SK-N-MC (cell line): ENCODE results near the gene SCTR.

Experiments
- DNase-seq: peaks from one replicate; pipeline ENCODE4 v3.0.0-alpha.2; 2011; ENCODE audit warnings: low read depth, low spot score
- H3K27ac ChIP-seq: fragments of 200-600 bp; sonication (generic); 2 replicates; pipeline ENCODE4 v1.5.1; 2016; ENCODE audit warnings: mixed run types
- H3K36me3 ChIP-seq: fragments of 200-600 bp; sonication (generic); 2 replicates; pipeline ENCODE4 v1.6.1; 2017; ENCODE audit warnings: antibody characterized with exemption, low read length, mixed read lengths; ENCODE audit not compliant: insufficient read depth
- H3K4me3 ChIP-seq: fragments of 200-600 bp; sonication (generic); 2 replicates; pipeline ENCODE4 v1.5.1; 2016
- H3K9ac ChIP-seq: fragments of 200-600 bp; sonication (generic); 2 replicates; pipeline ENCODE4 v1.8.0; 2017; ENCODE audit warnings: mixed run types, mixed read lengths; ENCODE audit not compliant: insufficient read length
- H3K9me3 ChIP-seq: fragments of 200-600 bp; sonication (generic); 2 replicates; pipeline ENCODE4 v1.6.1; 2017; ENCODE audit warnings: low read depth, mild to moderate bottlenecking, antibody characterized with exemption, low read length, moderate library complexity, mixed read lengths
- EZH2 ChIP-seq: fragments of 200-600 bp; sonication (generic); IDR thresholded peaks from one replicate; pipeline ENCODE4 v1.6.1; 2017; ENCODE audit warnings: antibody characterized with exemption
- FOXP2 ChIP-seq: optimal IDR thresholded peaks from 2 replicates; pipeline ENCODE3; 2011; ENCODE audit warnings: mild to moderate bottlenecking, moderate library complexity; ENCODE audit not compliant: insufficient read depth; ENCODE audit errors: extremely low read length, control extremely low read depth
- POLR2AphosphoS5 ChIP-seq: IDR thresholded peaks from 2 replicates; pipeline ENCODE4 v1.6.1; 2012; ENCODE audit warnings: mild to moderate bottlenecking, low read depth, low read length, borderline replicate concordance

Gene SCTR

DNA sequence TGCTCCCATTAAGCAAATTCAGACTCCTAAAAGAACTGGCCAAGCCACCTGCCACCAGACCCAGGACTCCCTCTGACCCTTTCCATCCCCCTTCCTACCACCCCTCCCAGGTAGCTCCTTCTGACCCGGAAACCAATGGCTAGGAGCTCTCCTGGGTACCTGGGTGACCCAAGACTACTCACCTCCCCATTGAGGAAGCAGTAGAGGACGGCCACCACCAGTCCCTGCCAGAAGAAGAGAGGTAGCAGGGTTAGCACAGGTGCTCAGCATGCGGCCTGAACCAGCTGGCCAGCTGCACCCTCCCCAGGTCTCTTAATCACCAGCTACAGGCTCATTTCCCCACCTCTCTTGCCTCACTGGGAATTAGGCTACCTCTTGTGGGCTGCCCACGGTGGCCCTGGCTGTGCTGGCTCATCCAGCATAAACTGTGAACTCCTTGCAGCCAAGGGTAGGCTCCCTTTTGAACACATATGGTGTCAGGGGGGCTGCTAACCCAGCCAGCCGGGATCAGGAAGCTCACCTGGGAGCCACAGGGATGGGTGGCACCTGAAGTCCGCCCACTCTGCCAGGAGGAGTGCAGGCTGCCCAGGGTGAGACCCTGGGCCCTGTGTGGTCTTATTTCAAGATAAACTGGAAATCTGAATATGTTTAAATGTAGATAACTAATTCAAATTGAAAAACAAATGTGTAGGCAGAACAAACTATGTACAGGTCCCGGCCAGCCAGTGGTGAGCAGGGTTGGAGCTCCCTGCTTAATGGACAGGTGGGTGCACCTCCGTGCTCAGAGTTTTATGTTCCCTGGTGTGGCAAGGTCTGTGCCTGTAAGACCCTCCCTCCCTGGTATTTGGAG, 82.7 kb downstream of the SCTR start:
- no peak for DNase-seq
- Histone ChIP-seq H3K4me3 (no peak overlapping the region), H3K9ac (no peak overlapping the region), H3K27ac (no peak overlapping the region), H3K36me3 (no peaks in the 10 kb centered on the region), H3K9me3 (no peaks in the 10 kb centered on the region)
- TF ChIP-seq FOXP2: no peak
- no peak for TF ChIP-seq EZH2
- TF ChIP-seq POLR2AphosphoS5: no peak

DNA sequence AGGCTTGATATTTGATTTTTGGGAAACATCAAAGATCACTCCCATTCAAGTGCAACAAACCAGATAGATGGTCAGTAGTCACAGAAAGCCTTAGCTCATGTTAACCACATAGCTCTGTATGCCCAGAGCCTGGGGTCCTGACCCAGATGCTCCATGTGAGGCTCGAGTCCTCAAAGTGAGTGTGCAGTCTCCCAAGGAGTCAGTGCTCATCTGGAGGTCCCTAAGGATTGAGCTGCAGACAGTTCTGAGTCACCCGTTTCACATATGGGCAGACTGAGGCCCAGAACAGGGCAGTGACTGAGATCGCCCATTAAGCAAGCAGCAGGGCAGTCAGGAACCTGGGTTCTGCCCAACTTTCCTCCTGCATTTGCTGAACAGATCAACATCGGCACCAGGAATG, 83.4 kb downstream of the SCTR start:
- Histone ChIP-seq H3K27ac (no peak overlapping the region), H3K9me3 (no peaks in the 10 kb centered on the region)

DNA sequence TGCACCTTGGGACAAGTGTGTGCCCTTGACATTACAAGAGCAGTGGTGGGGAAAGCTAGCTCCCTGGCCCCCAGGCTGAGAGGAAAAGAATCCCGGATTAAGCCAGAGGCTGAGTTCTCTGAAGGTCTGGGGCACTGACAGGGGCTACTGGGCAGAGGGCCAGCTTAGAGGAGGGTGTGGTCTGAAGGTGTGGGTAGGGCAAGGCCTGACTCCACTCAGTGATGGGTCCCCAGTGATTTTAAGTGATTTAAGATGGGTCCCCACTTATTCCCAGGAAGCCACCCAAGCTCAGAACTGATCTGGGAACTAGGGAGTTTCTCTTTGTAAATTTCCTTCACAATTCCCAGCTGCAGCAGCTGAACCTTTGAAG, 83.8 kb downstream of the SCTR start:
- no peak overlapping the region for H3K27ac ChIP-seq
- TF ChIP-seq EZH2 (no peak), POLR2AphosphoS5 (no peak), FOXP2 (no peak)
- H3K36me3 ChIP-seq: no peaks in the 10 kb centered on the region
- DNase-seq: no peak
- H3K4me3 ChIP-seq: no peak overlapping the region
- H3K9ac ChIP-seq: no peak overlapping the region
- H3K9me3 ChIP-seq: no peaks in the 10 kb centered on the region

More for the DNA sequence above, 83.4 kb downstream of the SCTR start:
- no peak overlapping the region for H3K9ac ChIP-seq
- no peaks in the 10 kb centered on the region for H3K36me3 ChIP-seq
- no peak overlapping the region for H3K4me3 ChIP-seq
- DNase-seq: no peak
- TF ChIP-seq EZH2: no peak
- no peak for TF ChIP-seq POLR2AphosphoS5
- TF ChIP-seq FOXP2: no peak

DNA sequence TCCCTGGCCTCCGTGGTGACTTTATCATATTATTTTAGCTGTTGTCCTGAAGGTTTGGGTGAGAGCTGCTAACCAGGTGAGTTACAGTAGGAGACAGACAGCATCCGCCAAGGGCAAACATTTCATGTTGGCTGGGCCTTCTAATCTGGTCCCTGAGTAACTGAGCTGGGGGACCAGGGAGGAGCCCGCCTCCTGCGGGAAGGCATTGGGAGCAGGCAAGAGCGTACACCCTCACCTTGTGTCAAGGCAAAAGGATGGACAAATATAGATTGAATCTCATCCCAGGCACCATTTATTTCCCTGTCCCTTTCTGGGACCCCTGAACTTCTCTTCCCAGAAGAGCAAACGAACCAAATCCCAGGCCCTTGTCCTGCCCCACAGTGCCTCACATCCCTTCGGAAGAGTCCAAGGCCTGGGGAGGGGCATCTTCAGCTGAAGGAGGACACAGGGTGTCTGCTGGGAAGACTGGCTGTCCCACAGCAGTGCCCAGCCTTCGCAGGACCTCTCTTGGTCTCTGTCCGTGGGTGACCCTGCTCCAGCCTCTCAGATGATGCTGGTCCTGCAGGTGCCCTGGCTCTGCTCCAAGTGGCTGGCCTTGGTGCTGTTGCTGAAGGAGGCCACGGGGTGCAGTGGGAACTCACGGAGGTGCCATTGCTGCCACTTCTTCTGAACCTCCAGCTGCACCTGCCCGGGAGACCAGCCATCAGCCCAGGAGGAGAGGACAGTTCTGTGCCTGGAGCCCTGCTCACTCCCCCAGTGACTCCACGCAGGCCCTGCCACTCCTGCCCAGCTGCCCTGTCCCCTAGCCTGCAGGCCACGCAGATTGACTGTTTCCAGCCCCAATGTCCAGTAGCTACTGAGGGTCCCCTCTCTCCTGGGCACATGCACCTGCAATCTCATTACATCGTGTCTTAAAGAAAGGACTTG, 84.4 kb downstream of the SCTR start:
- H3K9ac ChIP-seq: no peak overlapping the region
- H3K27ac ChIP-seq: no peak overlapping the region
- no peaks in the 10 kb centered on the region for H3K9me3 ChIP-seq
- H3K4me3 ChIP-seq: no peak overlapping the region
- no peaks in the 10 kb centered on the region for H3K36me3 ChIP-seq
- DNase-seq: no peak
- TF ChIP-seq FOXP2 (no peak), POLR2AphosphoS5 (no peak), EZH2 (no peak)

DNA sequence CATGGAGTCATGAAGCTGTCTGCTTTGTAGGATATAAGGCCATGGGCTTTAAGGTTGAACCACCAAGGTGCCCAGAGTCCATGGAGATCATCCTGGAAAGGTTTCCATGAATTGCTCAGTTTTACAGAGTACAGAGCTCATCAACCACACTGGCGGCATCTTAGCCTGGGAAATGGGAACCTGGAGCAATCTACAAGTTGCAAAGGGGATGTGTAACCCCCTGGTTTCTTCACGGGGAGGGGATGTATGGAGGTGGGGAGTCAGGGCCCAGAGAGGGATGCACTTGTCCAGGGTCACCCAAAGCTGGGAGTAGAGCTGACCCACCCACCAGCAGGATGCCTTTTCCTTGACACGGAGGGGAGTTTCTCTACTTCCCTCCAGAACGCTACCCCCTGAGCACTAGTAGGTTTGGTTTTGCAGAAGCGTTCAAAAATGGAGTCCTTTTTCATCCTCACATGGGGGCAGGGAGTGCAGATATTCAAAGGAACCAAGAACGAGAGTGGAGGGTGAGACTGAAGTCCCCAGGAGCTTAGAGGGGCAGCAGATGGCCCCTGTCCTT, 85.5 kb downstream of the SCTR start:
- Histone ChIP-seq H3K9me3 (no peaks in the 10 kb centered on the region), H3K27ac (no peak overlapping the region), H3K9ac (no peak overlapping the region), H3K36me3 (no peaks in the 10 kb centered on the region), H3K4me3 (no peak overlapping the region)
- TF ChIP-seq EZH2 (no peak), FOXP2 (no peak), POLR2AphosphoS5 (no peak)
- DNase-seq: no peak

DNA sequence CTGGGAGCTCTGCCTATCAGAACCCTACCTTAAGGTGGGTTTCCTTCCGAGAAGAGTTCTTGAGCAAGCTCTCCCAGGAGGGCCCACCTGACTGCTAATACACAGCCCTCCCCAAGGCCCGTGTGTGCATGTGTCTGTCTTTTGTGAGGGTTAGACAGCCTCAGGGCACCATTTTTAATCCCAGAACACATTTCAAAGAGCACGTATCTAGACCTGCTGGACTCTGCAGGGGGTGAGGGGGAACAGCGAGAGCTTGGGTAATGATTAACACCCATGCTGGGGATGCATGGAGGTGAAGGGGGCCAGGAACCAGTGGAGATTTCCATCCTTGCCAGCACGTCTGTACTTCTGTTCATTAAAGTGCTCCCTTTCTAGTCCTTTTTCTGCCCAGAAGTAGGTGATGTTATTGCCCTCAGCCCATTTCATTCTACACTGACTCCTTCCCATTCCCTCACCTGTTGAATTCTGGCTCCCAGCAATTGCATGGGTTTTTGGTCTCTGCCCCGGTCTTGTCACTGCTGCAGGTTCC, 86.1 kb downstream of the SCTR start:
- H3K9ac ChIP-seq: no peak overlapping the region
- no peak for DNase-seq
- H3K9me3 ChIP-seq: no peaks in the 10 kb centered on the region
- no peak overlapping the region for H3K27ac ChIP-seq
- no peaks in the 10 kb centered on the region for H3K36me3 ChIP-seq
- no peak overlapping the region for H3K4me3 ChIP-seq
- no peak for TF ChIP-seq POLR2AphosphoS5
- TF ChIP-seq FOXP2: no peak
- no peak for TF ChIP-seq EZH2

DNA sequence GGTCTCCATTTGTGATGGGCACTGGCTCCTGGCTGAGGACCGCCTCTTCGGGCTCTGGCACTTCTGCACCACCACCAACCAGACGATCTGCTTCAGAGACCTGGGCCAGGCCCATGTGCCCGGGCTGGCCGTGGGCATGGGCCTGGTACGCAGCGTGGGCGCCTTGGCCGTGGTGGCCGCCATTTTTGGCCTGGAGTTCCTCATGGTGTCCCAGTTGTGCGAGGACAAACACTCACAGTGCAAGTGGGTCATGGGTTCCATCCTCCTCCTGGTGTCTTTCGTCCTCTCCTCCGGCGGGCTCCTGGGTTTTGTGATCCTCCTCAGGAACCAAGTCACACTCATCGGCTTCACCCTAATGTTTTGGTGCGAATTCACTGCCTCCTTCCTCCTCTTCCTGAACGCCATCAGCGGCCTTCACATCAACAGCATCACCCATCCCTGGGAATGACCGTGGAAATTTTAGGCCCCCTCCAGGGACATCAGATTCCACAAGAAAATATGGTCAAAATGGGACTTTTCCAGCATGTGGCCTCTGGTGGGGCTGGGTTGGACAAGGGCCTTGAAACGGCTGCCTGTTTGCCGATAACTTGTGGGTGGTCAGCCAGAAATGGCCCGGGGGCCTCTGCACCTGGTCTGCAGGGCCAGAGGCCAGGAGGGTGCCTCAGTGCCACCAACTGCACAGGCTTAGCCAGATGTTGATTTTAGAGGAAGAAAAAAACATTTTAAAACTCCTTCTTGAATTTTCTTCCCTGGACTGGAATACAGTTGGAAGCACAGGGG, 87.1 kb downstream of the SCTR start:
- no peaks in the 10 kb centered on the region for H3K9me3 ChIP-seq
- no peak for DNase-seq
- no peak overlapping the region for H3K9ac ChIP-seq
- H3K27ac ChIP-seq: no peak overlapping the region
- TF ChIP-seq FOXP2 (no peak), EZH2 (no peak), POLR2AphosphoS5 (no peak)
- no peak overlapping the region for H3K4me3 ChIP-seq
- H3K36me3 ChIP-seq: no peaks in the 10 kb centered on the region

DNA sequence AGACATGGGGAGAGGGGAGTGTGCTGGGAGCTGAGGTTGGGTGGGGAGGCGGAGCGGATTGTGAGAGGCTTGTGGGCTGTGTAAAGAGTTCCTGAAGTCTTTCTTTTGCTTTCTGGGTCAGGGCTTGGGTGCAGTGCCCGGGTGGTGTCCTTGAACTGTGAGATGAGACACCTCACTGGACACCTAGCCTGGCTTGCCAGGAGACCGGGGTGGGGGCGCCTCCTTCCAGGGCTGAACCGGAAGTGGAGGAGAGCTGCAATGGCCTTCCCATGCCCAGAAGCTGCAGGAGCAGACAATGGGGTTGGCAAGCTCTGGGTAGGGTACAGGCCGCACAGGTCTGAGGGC, 88.4 kb downstream of the SCTR start:
- TF ChIP-seq EZH2 (no peak), FOXP2 (no peak), POLR2AphosphoS5 (no peak)
- no peak overlapping the region for H3K4me3 ChIP-seq
- H3K36me3 ChIP-seq: no peaks in the 10 kb centered on the region
- no peaks in the 10 kb centered on the region for H3K9me3 ChIP-seq
- H3K9ac ChIP-seq: no peak overlapping the region
- no peak for DNase-seq
- H3K27ac ChIP-seq: no peak overlapping the region
